ENCODE results near the gene CELF5. TPM values are rescaled to one million over a fixed set of nuclear protein-coding genes. Genes with fewer than 3 reads are reported as not detected.

The CELF5 gene
- total RNA-seq, 1 donor from 2014 or later = not detected

DNA sequence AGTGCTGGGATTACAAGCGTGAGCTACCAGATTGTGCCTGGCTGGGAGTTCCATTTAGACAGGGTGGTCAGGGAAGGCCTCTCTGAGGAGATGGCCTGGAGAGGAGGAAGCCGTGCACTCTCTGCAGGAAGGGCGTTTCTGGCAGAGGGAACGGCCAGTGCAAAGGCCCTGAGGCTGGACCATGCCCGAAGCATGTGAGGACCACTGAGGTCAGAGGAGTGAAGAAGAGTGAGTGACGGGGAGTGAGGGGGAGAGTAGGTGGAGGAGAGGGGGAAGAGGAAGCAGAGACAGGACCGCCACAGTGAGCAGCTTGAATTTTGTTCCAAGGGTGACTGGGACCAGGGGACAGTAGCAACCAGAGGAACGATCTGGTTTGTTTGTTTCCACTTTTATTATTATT is 32.6 kb downstream of the CELF5 start:
- H3K9ac ChIP-seq (ENCODE audit: low read depth in 1 of 3, low read length in 3 of 3) = no peak overlapping the region
- H3K4me1 ChIP-seq (ENCODE audit: control insufficient read depth in 3 of 3, insufficient read depth in 3 of 3, low read length in 3 of 3) = no peaks in the 10 kb centered on the region
- H3K9me3 ChIP-seq (ENCODE audit: control insufficient read depth in 3 of 3, low read length in 3 of 3) = peaks cover 0 to 10% (median 8%) of the 10 kb centered on the region in 3 donors
- no peak overlapping the region for H3K4me3 ChIP-seq (ENCODE audit: low read length in 3 of 3)
- H3K27me3 ChIP-seq (ENCODE audit: control insufficient read depth in 3 of 3, insufficient read depth in 3 of 3, low read length in 3 of 3) = peaks cover 5 to 25% (median 15%) of the 10 kb centered on the region in 3 donors
- no peaks in the 10 kb centered on the region for H3K36me3 ChIP-seq (ENCODE audit: control insufficient read depth in 3 of 3, insufficient read depth in 3 of 3, low read length in 3 of 3)
- no peak overlapping the region for H3K27ac ChIP-seq (ENCODE audit: low read depth, low read length)

- Histone ChIP-seq H3K27me3 (ENCODE audit: control insufficient read depth in 3 of 3, insufficient read depth in 3 of 3, low read length in 3 of 3) (peaks cover 1 to 22% (median 19%) of the 10 kb centered on the region in 3 donors), H3K9me3 (ENCODE audit: control insufficient read depth in 3 of 3, low read length in 3 of 3) (no peaks in the 10 kb centered on the region), H3K9ac (ENCODE audit: low read depth in 1 of 3, low read length in 3 of 3) (no peak overlapping the region), H3K27ac (ENCODE audit: low read depth, low read length) (no peak overlapping the region), H3K36me3 (ENCODE audit: control insufficient read depth in 3 of 3, insufficient read depth in 3 of 3, low read length in 3 of 3) (no peaks in the 10 kb centered on the region), H3K4me1 (ENCODE audit: control insufficient read depth in 3 of 3, insufficient read depth in 3 of 3, low read length in 3 of 3) (no peaks in the 10 kb centered on the region), H3K4me3 (ENCODE audit: low read length in 3 of 3) (no peak overlapping the region)
These were observed 37.9 kb downstream of the CELF5 start for GRCh38 chr19:3262362-3262761.

- H3K36me3 ChIP-seq (ENCODE audit: control insufficient read depth in 3 of 3, insufficient read depth in 3 of 3, low read length in 3 of 3) = no peaks in the 10 kb centered on the region
- H3K9me3 ChIP-seq (ENCODE audit: control insufficient read depth in 3 of 3, low read length in 3 of 3) = no peaks in the 10 kb centered on the region
- H3K27ac ChIP-seq (ENCODE audit: low read depth, low read length) = no peak overlapping the region
- no peaks in the 10 kb centered on the region for H3K4me1 ChIP-seq (ENCODE audit: control insufficient read depth in 3 of 3, insufficient read depth in 3 of 3, low read length in 3 of 3)
- no peak overlapping the region for H3K4me3 ChIP-seq (ENCODE audit: low read length in 3 of 3)
- H3K27me3 ChIP-seq (ENCODE audit: control insufficient read depth in 3 of 3, insufficient read depth in 3 of 3, low read length in 3 of 3) = peaks cover 13 to 33% (median 30%) of the 10 kb centered on the region in 3 donors
- no peak overlapping the region for H3K9ac ChIP-seq (ENCODE audit: low read depth in 1 of 3, low read length in 3 of 3)
These were observed 39.4 kb downstream of the CELF5 start for GRCh38 chr19:3263866-3264265.

GRCh38 chr19:3265432-3265831 is 41.0 kb downstream of the CELF5 start:
- no peaks in the 10 kb centered on the region for H3K9me3 ChIP-seq (ENCODE audit: control insufficient read depth in 3 of 3, low read length in 3 of 3)
- no peak overlapping the region for H3K4me3 ChIP-seq (ENCODE audit: low read length in 3 of 3)
- H3K9ac ChIP-seq (ENCODE audit: low read depth in 1 of 3, low read length in 3 of 3) = no peak overlapping the region
- no peak overlapping the region for H3K27ac ChIP-seq (ENCODE audit: low read depth, low read length)
- no peaks in the 10 kb centered on the region for H3K36me3 ChIP-seq (ENCODE audit: control insufficient read depth in 3 of 3, insufficient read depth in 3 of 3, low read length in 3 of 3)
- H3K4me1 ChIP-seq (ENCODE audit: control insufficient read depth in 3 of 3, insufficient read depth in 3 of 3, low read length in 3 of 3) = no peaks in the 10 kb centered on the region
- peaks cover 26 to 35% (median 34%) of the 10 kb centered on the region in 3 donors for H3K27me3 ChIP-seq (ENCODE audit: control insufficient read depth in 3 of 3, insufficient read depth in 3 of 3, low read length in 3 of 3)

DNA sequence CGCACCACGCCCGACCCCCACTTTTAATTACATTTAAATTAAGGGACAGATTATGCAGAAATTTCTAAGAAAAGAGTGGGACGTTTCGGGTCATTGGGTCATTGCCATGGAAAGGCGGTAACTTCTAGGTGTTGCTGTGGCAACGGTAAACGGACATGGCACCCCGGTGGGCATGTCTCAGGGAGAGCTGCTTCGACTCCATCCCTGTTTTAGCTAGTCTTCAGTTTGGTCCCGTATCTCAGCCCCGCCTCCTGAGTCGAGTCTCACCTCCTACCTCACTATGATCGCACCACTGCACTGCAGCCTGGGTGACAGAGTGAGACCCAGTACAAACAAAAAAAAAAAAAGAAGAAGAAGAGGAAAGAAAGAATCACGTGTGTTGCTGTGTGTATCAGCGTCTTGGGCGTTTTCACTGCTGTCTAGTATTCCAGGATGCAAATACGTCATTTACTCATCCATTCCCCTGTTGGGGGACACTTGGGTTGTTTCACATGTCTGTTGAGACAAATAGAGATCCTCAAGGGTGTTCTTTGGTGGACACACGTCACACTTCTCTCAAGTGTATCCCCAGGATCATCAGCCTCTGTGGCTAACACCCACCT is 41.7 kb downstream of the CELF5 start:
- no peak overlapping the region for H3K4me3 ChIP-seq (ENCODE audit: low read length in 3 of 3)
- H3K27me3 ChIP-seq (ENCODE audit: control insufficient read depth in 3 of 3, insufficient read depth in 3 of 3, low read length in 3 of 3) = peaks cover 26 to 38% (median 35%) of the 10 kb centered on the region in 3 donors
- H3K4me1 ChIP-seq (ENCODE audit: control insufficient read depth in 3 of 3, insufficient read depth in 3 of 3, low read length in 3 of 3) = no peaks in the 10 kb centered on the region
- no peak overlapping the region for H3K27ac ChIP-seq (ENCODE audit: low read depth, low read length)
- H3K9ac ChIP-seq (ENCODE audit: low read depth in 1 of 3, low read length in 3 of 3) = no peak overlapping the region
- H3K36me3 ChIP-seq (ENCODE audit: control insufficient read depth in 3 of 3, insufficient read depth in 3 of 3, low read length in 3 of 3) = no peaks in the 10 kb centered on the region
- no peaks in the 10 kb centered on the region for H3K9me3 ChIP-seq (ENCODE audit: control insufficient read depth in 3 of 3, low read length in 3 of 3)

GRCh38 chr19:3266792-3267514 is 42.5 kb downstream of the CELF5 start:
- Histone ChIP-seq H3K9ac (ENCODE audit: low read depth in 1 of 3, low read length in 3 of 3) (no peak overlapping the region), H3K9me3 (ENCODE audit: control insufficient read depth in 3 of 3, low read length in 3 of 3) (no peaks in the 10 kb centered on the region), H3K36me3 (ENCODE audit: control insufficient read depth in 3 of 3, insufficient read depth in 3 of 3, low read length in 3 of 3) (no peaks in the 10 kb centered on the region), H3K27ac (ENCODE audit: low read depth, low read length) (no peak overlapping the region), H3K27me3 (ENCODE audit: control insufficient read depth in 3 of 3, insufficient read depth in 3 of 3, low read length in 3 of 3) (peaks cover 30 to 42% (median 42%) of the 10 kb centered on the region in 3 donors), H3K4me1 (ENCODE audit: control insufficient read depth in 3 of 3, insufficient read depth in 3 of 3, low read length in 3 of 3) (no peaks in the 10 kb centered on the region), H3K4me3 (ENCODE audit: low read length in 3 of 3) (no peak overlapping the region)

- H3K27ac ChIP-seq (ENCODE audit: low read depth, low read length) = no peak overlapping the region
- no peak overlapping the region for H3K9ac ChIP-seq (ENCODE audit: low read depth in 1 of 3, low read length in 3 of 3)
- H3K9me3 ChIP-seq (ENCODE audit: control insufficient read depth in 3 of 3, low read length in 3 of 3) = peaks cover 0 to 2% (median 0%) of the 10 kb centered on the region in 3 donors
- no peak overlapping the region for H3K4me3 ChIP-seq (ENCODE audit: low read length in 3 of 3)
- no peaks in the 10 kb centered on the region for H3K36me3 ChIP-seq (ENCODE audit: control insufficient read depth in 3 of 3, insufficient read depth in 3 of 3, low read length in 3 of 3)
- peaks cover 39 to 54% (median 47%) of the 10 kb centered on the region in 3 donors for H3K27me3 ChIP-seq (ENCODE audit: control insufficient read depth in 3 of 3, insufficient read depth in 3 of 3, low read length in 3 of 3)
- no peaks in the 10 kb centered on the region for H3K4me1 ChIP-seq (ENCODE audit: control insufficient read depth in 3 of 3, insufficient read depth in 3 of 3, low read length in 3 of 3)
These were observed 43.9 kb downstream of the CELF5 start for GRCh38 chr19:3268326-3268725.

- no peak overlapping the region for H3K27ac ChIP-seq (ENCODE audit: low read depth, low read length)
These were observed 44.3 kb downstream of the CELF5 start for GRCh38 chr19:3268763-3269162.

GRCh38 chr19:3269916-3270671 is 45.6 kb downstream of the CELF5 start:
- H3K4me3 ChIP-seq (ENCODE audit: low read length in 3 of 3) = no peak overlapping the region
- no peak overlapping the region for H3K27ac ChIP-seq (ENCODE audit: low read depth, low read length)
- H3K9me3 ChIP-seq (ENCODE audit: control insufficient read depth in 3 of 3, low read length in 3 of 3) = peaks cover 0 to 2% (median 0%) of the 10 kb centered on the region in 3 donors
- H3K36me3 ChIP-seq (ENCODE audit: control insufficient read depth in 3 of 3, insufficient read depth in 3 of 3, low read length in 3 of 3) = no peaks in the 10 kb centered on the region
- peaks cover 52 to 72% (median 61%) of the 10 kb centered on the region in 3 donors for H3K27me3 ChIP-seq (ENCODE audit: control insufficient read depth in 3 of 3, insufficient read depth in 3 of 3, low read length in 3 of 3)
- no peak overlapping the region for H3K9ac ChIP-seq (ENCODE audit: low read depth in 1 of 3, low read length in 3 of 3)
- no peaks in the 10 kb centered on the region for H3K4me1 ChIP-seq (ENCODE audit: control insufficient read depth in 3 of 3, insufficient read depth in 3 of 3, low read length in 3 of 3)

More at GRCh38 chr19:3268763-3269162, 44.3 kb downstream of the CELF5 start:
- H3K9me3 ChIP-seq (ENCODE audit: control insufficient read depth in 3 of 3, low read length in 3 of 3) = peaks cover 0 to 2% (median 0%) of the 10 kb centered on the region in 3 donors
- no peak overlapping the region for H3K9ac ChIP-seq (ENCODE audit: low read depth in 1 of 3, low read length in 3 of 3)
- peaks cover 40 to 58% (median 50%) of the 10 kb centered on the region in 3 donors for H3K27me3 ChIP-seq (ENCODE audit: control insufficient read depth in 3 of 3, insufficient read depth in 3 of 3, low read length in 3 of 3)
- no peaks in the 10 kb centered on the region for H3K36me3 ChIP-seq (ENCODE audit: control insufficient read depth in 3 of 3, insufficient read depth in 3 of 3, low read length in 3 of 3)
- H3K4me3 ChIP-seq (ENCODE audit: low read length in 3 of 3) = no peak overlapping the region
- H3K4me1 ChIP-seq (ENCODE audit: control insufficient read depth in 3 of 3, insufficient read depth in 3 of 3, low read length in 3 of 3) = no peaks in the 10 kb centered on the region
